Measurements from ENCODE around the gene CHD6.

GRCh38 chr20:41362748-41363140, 255.4 kb downstream of the CHD6 start:
- TF ChIP-seq CTCF (conservative IDR thresholded peaks at IDR 0.05 in 1 of 2, IDR thresholded peaks at IDR 0.05 in 1 of 2; ENCODE audit: extremely low read depth in 1 of 2, insufficient read depth in 1 of 2, low read depth in 1 of 2, low read length in 2 of 2) (no peak), EZH2 (IDR thresholded peaks at IDR 0.05; ENCODE audit: borderline replicate concordance, low read length) (no peak)

All from mammary epithelial cell (primary cell).